Measurements from ENCODE around the gene NSUN5. TPM values are rescaled to one million over a fixed set of nuclear protein-coding genes. Genes with fewer than 3 reads are reported as not detected.

NSUN5 gene
- total RNA-seq, 4 donors from 2014 or later: 21.6 to 31.5 (median 27.1) TPM

DNA sequence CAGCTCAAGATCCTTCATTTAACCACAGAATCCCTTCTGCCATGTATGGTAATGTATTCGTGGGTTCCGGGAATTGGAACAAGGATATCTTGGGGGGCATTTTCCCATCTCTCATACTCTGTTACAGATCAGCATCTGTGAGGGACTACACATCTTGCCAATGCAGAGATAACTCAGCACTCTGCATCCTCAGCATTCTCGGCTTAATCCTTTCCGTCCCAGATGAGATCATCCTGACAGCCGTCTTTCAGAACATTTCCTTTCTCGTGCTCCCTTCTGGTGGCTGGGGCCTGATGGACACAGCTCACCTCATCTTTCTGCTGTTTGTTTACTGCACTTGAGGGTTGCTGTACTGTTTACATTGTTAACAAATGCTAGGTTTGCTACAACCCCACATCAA is 44.6 kb upstream of the NSUN5 start:
- DNase-seq (ENCODE audit: extremely low spot score): no peak
- intact Hi-C loops (cut with DNase I): no loop called here
- H3K27ac ChIP-seq (replicated peaks in 1 of 4): no peak overlapping the region
- 96% methylated on average over 6 of the region's 6 CpGs for WGBS
- H3K36me3 ChIP-seq: no peaks in the 10 kb centered on the region
- no peak overlapping the region for H3K4me3 ChIP-seq
- peaks cover 3 to 6% (median 4%) of the 10 kb centered on the region in 4 donors for H3K4me1 ChIP-seq
- H3K9me3 ChIP-seq: peaks cover 0 to 10% (median 3%) of the 10 kb centered on the region in 4 donors
- TF ChIP-seq POLR2AphosphoS5 (IDR thresholded peaks at IDR 0.05) (no peak), POLR2A (IDR thresholded peaks at IDR 0.05; ENCODE audit: low read depth) (no peak), EP300 (IDR thresholded peaks at IDR 0.05) (no peak)
- TF ChIP-seq, protein P1, sequence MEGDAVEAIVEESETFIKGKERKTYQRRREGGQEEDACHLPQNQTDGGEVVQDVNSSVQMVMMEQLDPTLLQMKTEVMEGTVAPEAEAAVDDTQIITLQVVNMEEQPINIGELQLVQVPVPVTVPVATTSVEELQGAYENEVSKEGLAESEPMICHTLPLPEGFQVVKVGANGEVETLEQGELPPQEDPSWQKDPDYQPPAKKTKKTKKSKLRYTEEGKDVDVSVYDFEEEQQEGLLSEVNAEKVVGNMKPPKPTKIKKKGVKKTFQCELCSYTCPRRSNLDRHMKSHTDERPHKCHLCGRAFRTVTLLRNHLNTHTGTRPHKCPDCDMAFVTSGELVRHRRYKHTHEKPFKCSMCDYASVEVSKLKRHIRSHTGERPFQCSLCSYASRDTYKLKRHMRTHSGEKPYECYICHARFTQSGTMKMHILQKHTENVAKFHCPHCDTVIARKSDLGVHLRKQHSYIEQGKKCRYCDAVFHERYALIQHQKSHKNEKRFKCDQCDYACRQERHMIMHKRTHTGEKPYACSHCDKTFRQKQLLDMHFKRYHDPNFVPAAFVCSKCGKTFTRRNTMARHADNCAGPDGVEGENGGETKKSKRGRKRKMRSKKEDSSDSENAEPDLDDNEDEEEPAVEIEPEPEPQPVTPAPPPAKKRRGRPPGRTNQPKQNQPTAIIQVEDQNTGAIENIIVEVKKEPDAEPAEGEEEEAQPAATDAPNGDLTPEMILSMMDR (IDR thresholded peaks at IDR 0.05): no peak
- H3K27me3 ChIP-seq: peaks cover 0 to 3% (median 0%) of the 10 kb centered on the region in 4 donors

DNA sequence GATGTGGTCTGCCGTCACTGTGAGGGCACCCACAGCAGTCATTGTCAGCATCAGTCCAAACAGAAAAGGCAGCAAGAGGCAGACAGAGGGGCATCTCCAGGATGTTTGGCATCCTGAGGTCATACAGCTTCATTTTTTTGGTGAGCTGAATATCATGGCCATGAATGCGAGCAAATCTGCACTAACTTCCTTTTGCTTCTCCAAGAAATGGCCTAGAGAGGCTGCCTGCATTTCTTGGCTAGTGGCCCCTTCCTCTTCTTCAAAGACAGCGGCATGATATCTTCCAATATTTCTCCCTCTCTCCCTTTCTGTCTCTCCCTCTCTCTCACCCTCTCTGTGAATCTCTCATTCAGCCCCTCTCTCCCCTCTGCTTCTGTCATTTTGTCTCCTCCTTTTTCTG is 44.2 kb upstream of the NSUN5 start:
- H3K4me1 ChIP-seq: peaks cover 0 to 1% (median 0%) of the 10 kb centered on the region in 4 donors
- peaks cover 0 to 10% (median 3%) of the 10 kb centered on the region in 4 donors for H3K9me3 ChIP-seq
- no peaks in the 10 kb centered on the region for H3K36me3 ChIP-seq
- WGBS: 96% methylated on average over 3 of the region's 3 CpGs
- TF ChIP-seq POLR2AphosphoS5 (IDR thresholded peaks at IDR 0.05) (no peak), EP300 (IDR thresholded peaks at IDR 0.05) (no peak), POLR2A (IDR thresholded peaks at IDR 0.05; ENCODE audit: low read depth) (no peak)
- TF ChIP-seq, protein P1 (IDR thresholded peaks at IDR 0.05): no peak
- peaks cover 0 to 3% (median 0%) of the 10 kb centered on the region in 4 donors for H3K27me3 ChIP-seq
- H3K27ac ChIP-seq (replicated peaks in 1 of 4): no peak overlapping the region
- intact Hi-C loops (cut with DNase I): no loop called here
- no peak for DNase-seq (ENCODE audit: extremely low spot score)
- no peak overlapping the region for H3K4me3 ChIP-seq

DNA sequence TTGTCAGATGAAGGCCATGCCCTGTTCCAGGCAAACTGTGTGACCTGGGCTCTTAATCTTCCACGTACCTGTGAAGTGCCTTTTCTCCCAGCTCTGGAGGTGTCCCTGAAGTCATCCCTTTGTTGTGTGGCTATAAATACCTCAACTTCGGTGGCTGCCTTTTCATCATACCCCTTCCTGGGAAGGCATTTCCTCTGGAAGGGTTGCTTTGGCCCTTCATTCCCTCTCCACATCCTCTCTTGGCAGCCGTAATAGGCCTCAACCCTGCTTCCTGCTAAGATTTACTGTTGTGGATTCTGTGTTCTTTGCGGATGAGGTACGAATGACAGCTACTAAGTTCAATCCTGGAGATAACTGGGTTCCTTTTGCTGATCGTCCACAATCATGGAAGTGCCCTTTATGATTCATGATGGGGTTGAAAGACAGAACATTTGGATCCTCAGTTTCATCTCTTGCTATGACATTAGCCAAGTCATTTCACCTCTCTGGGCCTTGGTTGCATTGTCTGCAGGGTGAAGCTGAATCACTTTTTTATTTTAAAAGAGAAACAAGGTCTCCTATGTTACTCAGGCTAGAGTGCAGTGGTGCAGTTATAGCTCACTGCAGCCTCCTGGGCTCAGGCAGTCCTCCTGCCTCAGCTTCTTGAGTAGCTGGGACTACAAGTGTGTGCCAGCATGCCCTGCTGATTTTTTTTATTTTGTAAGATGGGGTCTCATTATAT is 43.0 kb upstream of the NSUN5 start:
- H3K4me1 ChIP-seq: no peaks in the 10 kb centered on the region
- no peak for DNase-seq (ENCODE audit: extremely low spot score)
- H3K36me3 ChIP-seq: no peaks in the 10 kb centered on the region
- H3K9me3 ChIP-seq: peaks cover 0 to 10% (median 3%) of the 10 kb centered on the region in 4 donors
- TF ChIP-seq POLR2AphosphoS5 (IDR thresholded peaks at IDR 0.05) (no peak), POLR2A (IDR thresholded peaks at IDR 0.05; ENCODE audit: low read depth) (no peak), EP300 (IDR thresholded peaks at IDR 0.05) (no peak)
- TF ChIP-seq, protein P1 (IDR thresholded peaks at IDR 0.05): no peak
- H3K4me3 ChIP-seq: no peak overlapping the region
- intact Hi-C loops (cut with DNase I): no loop called here
- 77% methylated on average over 6 of the region's 6 CpGs for WGBS
- no peak overlapping the region for H3K27ac ChIP-seq (replicated peaks in 1 of 4)
- H3K27me3 ChIP-seq: peaks cover 0 to 7% (median 0%) of the 10 kb centered on the region in 4 donors

DNA sequence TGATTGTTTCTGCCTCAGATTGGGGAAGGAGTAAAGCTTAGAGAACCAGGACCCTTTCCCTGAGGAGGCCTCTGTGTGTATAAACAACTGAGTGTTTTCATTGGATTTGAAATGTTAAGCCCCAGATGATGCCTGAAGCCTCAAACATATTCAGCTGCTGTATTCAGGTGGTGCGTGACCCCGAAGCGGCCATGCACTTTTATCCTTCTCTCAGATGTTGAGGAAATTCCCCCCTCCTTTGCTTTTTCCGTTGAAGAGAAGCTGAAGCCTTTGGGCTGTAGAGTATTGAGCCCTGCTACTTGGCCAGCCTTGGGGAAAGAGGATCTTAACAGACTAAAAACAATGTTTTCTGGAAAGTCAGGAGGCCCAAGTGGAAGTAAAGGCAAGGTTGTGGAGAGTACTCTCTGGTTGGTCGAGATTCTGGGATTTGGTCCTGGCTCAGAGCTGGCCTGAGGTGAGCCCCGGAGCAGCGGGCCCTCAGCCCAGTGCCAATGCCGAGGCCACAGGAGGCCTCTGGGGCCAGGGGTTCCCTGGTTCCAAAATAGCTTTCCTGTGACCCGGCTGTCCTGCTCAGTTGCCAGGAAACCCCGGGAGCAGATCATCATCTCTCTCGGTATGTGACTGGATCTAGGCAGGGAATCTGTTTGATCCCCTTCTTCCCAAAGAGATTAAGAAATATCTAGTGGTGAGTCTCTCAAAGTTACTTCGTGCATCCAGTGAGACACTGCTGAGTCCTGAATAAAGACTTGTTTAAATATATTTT is 41.9 kb upstream of the NSUN5 start:
- no peak for DNase-seq (ENCODE audit: extremely low spot score)
- Histone ChIP-seq H3K36me3 (no peaks in the 10 kb centered on the region), H3K9me3 (peaks cover 0 to 10% (median 3%) of the 10 kb centered on the region in 4 donors), H3K4me1 (no peaks in the 10 kb centered on the region), H3K4me3 (no peak overlapping the region), H3K27me3 (peaks cover 0 to 13% (median 0%) of the 10 kb centered on the region in 4 donors), H3K27ac (replicated peaks in 1 of 4) (no peak overlapping the region)
- intact Hi-C loops (cut with DNase I): no loop called here
- WGBS: 68% methylated on average over 9 of the region's 12 CpGs
- TF ChIP-seq POLR2AphosphoS5 (IDR thresholded peaks at IDR 0.05) (no peak), POLR2A (IDR thresholded peaks at IDR 0.05; ENCODE audit: low read depth) (no peak), EP300 (IDR thresholded peaks at IDR 0.05) (no peak)
- TF ChIP-seq, protein P1 (IDR thresholded peaks at IDR 0.05): no peak

Measured in esophagus muscularis mucosa (tissue), 4 donors.